GM21786 (cell line): Measurements from ENCODE around the gene CCT3.
A peak's percentile ranks its signal among the peaks of the same experiment; 100 is the strongest.
"Not testable (repeated sequence)": the region's sequence is repeated elsewhere in the genome, so short reads cannot be mapped to it uniquely, and the experiment has no call there.

ENCODE experiments used
- ATAC-seq: cut with Tn5 transposase; IDR thresholded peaks from one replicate; pipeline ENCODE4 v1.9.1; 2021; ENCODE audit not compliant: unreplicated experiment

CCT3 gene

GRCh38 chr1:156338180-156338976, at the start of gene CCT3, which contains the start of gene TSACC:
Gene CCT3, minus strand, starts transcription at chr1:156338292. Its CDS starts 108 bp downstream, at chr1:156338184.
Gene TSACC, plus strand, starts transcription at chr1:156338526. Its CDS starts 1,232 bp downstream, at chr1:156339758.
- peak; percentile 93 for ATAC-seq

DNA sequence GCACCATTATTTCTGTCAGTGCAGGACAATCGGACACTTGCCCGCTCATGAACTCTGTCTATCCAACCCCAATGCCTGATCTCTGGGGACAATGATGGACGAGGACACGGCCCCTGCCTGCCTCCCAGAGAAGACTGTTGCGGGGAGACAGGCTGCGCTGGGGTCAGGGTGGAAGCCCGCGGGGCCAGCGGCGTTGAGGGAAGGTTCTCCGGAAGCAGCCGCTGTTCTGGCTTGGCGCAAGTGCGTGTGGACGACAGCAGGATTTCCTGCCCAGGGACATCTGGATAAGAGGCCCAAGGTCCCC, 49.7 kb upstream of the CCT3 start:
- no peak for ATAC-seq

DNA sequence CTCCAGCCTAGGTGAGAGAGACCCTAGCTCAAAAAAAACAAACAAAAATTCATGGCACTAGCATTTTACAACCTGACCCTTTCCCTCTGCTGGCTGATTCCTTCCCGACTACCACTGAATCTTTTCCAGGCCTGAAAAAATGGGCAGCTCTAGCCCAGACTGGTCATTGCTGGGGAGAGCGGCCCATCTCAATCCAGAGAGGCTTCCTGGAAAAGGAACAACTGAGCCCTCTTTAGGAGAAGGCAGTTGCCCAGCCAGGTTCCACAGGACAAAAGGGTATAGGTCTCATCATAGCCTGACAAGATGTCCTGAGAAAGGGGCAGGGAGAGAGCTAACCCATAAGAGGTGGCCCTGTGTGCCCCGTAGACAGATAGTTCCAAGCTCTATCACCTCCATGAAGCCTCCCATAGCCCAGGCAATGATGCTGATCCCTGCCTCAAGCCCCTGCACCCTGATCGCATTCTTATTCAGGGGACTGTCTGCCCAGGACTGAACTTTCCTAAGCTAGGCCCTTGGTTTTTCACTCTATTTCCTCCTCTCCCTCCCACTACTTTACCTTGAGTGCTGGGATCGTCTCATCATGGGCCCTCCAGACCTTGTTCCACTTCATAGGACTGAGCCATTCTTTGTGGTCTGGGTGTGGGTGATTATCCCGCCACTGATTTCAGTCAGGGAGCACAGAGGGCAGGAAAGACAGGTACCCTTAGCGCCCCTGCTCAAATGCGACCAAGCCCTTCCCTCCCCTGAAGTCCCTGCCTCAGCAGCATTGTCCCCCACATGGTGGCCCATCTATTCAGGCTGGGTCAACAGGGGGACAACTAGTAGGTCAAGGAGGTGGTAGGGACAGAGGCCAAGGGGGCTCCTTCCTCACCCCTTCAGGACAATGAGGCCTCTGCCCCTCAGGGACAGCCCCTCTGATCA, 49.1 kb upstream of the CCT3 start:
- no peak for ATAC-seq

- ATAC-seq, result no peak
Observed at GRCh38 chr1:156386134-156386901, 48.2 kb upstream of the CCT3 start.

DNA sequence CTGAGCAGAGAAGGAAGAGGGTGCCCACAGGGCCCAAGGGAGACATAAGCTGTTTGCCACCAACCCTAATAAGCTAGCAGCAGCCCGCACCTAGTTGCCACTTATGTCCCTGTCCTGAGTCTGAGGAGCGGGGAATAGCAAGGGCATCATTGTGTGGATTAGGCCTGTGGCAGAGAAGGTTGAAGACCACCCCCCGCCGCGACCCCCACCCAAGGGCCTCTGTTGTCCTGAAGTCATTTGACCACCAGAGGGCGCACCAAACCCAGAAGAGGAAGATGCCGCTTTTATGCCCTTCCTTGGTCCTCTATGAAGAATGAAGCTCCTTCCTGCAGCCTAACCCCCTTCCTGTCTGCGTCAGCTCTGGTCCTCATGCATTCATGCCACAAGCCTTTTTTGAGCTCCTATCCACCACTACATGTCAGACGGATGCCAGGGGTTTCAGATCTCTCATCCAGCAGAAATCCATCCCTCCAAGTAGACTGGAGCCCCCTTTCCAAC, 47.5 kb upstream of the CCT3 start:
- no peak for ATAC-seq

DNA sequence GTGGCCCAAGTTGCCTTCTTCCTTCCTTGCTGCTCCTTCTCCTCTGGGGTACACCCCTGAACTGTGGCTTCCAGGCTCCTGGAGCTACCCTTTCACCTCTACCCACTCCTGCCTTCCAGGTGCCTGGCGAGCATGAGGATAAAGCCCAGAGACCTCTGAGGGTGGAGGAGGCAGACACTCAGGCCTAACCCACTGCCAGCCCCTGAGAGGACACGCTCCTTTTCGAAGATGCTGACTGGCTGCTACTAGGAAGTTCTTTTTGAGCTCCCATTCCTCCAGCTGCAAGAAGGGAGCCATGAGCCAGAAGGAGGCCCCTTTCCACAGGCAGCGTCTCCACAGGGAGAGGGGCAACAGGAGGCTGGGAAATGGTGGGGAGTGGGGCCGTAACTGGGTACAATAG, 46.6 kb upstream of the CCT3 start:
- no peak for ATAC-seq

DNA sequence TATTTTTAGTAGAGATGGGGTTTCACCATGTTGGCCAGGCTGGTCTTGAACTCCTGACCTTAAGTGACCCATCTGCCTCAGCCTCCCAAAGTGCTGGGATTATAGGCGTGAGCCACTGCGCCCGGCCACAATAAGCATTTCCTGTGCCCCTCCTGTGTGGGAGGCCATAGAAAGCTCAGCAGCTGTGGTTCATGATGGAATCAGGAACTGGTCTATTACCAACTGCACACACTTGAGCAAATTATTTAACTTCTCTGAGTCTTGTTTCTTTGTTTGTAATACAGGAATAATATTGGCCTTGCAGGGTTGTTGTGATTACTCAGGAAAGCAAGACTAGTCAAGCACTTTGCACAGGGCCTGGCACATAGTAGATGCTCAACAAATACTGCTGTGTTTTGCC, 45.9 kb upstream of the CCT3 start:
- no peak for ATAC-seq

- peak; percentile 50 for ATAC-seq
Observed at GRCh38 chr1:156383023-156383422, 44.9 kb upstream of the CCT3 start.

DNA sequence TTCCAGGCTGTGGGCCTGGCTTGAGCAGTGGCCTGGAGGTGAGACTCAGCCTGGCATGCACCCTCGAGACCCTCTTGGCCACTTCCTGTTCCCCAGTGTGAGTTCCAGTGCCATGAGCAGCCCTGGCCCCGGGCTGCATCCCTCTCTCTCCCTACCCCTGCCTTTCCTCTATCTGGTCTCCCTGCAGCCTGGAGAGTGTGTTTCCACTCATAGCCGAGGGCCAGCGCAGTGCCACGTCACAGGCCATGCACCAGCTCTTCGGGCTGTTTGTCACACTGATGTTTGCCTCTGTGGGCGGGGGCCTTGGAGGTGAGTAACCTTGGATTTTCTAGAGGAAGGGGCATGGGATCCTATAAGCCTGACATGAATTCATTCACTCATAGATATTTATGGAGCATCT, 44.5 kb upstream of the CCT3 start:
- no peak for ATAC-seq

- no peak for ATAC-seq
Observed at GRCh38 chr1:156379420-156380165, 41.5 kb upstream of the CCT3 start.

- no peak for ATAC-seq
Observed at GRCh38 chr1:156378557-156378956, 40.5 kb upstream of the CCT3 start.

- no peak for ATAC-seq
Observed at GRCh38 chr1:156376958-156377919, 39.1 kb upstream of the CCT3 start.

DNA sequence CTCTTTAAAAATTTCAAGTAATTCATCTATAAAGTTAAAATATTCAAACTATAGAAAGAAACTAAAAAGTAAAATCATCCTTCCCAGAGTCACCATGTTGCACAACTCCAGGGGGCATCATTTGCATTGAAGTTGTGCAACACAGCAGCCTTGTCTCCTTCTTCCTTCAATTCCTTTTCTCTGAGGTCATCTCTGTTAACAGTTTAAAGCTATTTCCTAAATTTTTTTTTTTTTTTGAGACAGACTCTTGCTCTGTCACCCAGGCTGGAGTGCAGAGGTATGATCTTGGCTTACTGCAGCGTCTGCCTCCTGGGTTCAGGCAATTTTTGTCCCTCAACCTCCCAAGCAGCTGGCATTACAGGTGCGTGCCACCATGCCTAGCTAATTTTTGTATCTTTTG, 38.1 kb upstream of the CCT3 start:
- no peak for ATAC-seq

DNA sequence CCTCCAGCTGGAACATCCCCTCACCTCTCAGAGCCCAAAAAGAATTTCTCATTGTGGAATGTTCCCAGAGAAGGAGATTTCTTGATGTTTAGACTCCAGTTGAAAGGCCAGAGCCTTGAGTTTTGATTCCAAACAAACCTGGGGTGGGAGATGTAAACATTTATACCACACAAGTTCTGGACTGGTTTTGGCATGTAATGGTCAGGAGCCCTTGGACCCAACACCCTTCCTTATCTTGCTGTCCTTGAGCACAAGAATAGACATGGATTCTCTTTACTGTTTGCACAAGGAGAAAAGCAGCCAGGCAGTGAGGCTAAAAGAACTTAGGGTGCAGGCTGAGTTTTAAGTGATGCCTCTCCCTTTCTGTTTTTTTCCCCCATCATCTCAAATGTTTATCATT, 35.5 kb upstream of the CCT3 start:
- no peak for ATAC-seq

DNA sequence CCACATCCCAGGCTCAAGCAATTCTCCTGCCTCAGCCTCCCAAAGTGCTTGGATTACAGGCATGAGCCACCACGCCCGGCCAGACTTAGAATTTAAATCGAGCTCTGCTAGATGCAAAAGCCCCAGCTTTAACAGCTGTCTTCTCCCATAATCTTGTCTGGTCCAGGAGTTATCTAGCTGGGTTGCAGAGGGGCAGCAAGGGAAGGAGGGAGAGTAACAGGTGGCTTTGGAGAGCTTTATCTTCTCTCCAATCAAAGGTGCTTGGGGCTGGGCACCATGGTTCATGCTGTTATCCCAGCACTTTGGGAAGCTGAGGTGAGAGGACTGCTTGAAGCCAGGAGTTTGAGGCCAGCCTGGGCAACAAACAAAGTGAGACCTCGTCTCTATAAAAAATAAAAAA, 34.8 kb upstream of the CCT3 start:
- no peak for ATAC-seq

GRCh38 chr1:156372265-156372586, 34.1 kb upstream of the CCT3 start:
- ATAC-seq, result no peak

- no peak for ATAC-seq
Observed at GRCh38 chr1:156371553-156372264, 33.6 kb upstream of the CCT3 start.

DNA sequence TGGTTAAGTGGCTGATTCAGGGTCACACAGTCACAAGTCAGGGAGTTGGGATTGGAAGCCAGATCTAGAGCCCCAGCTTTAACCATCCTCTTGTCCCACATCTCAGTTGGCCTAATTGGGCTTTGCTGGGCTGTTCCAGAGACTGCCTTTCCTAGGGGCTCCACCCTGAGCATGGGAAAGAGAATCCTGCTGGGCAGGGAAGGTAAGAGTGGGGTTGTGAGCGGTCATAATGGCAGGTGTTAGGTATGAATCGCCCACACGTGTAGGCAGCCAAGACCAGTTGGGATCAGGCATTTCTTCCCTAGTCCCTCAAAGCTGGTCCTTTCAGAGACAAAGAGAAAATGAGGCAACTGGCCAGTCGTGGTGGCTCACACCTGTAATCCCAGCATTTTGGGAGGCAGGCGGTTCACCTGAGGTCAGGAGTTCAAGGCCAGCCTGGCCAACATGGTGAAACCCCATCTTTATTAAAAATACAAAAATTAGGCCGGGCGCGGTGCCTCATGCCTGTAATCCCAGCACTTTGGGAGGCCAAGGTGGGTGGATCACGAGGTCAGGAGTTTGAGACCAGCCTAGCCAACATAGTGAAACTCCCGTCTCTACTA, 31.7 kb upstream of the CCT3 start:
- ATAC-seq, result not testable (repeated sequence)
